CD4-positive, alpha-beta T cell (primary cell): Measurements from ENCODE around the gene BSG. TPM values are rescaled to one million over a fixed set of nuclear protein-coding genes. Genes with fewer than 3 reads are reported as not detected.

Experiments used
- ATAC-seq: fragments of 200-7000 bp; cut with Tn5 transposase; one replicate; pipeline ENCODE4 v1.10.0; 2022; ENCODE audit warnings: mild to moderate bottlenecking; ENCODE audit not compliant: poor library complexity
- CTCF ChIA-PET: fragments of 350-600 bp; sonication (Branson Sonifier 250); formaldehyde crosslinking; loops from one replicate; lab custom pipeline; 2021; ENCODE audit warnings: antibody characterized with exemption, inconsistent platforms; lab: Charles Lee
- POLR2A ChIA-PET: fragments of 350-600 bp; sonication (Branson Sonifier 250); formaldehyde crosslinking; loops from one replicate; lab custom pipeline; 2021; ENCODE audit warnings: antibody characterized with exemption, inconsistent platforms; lab: Charles Lee
- DNase-seq, 14 experiments: peaks; one replicate each; pipeline ENCODE4 v3.0.0-alpha.2; 2013 to 2020; ENCODE audit warnings: mixed read lengths in 2 of 14
- H3K27ac ChIP-seq, 2 donors: one replicate each; pipeline versions ENCODE4 v1.5.1 to v1.7.0; 2013; ENCODE audit warnings: low read length in 2 of 2, low read depth in 1 of 2, mild to moderate bottlenecking in 1 of 2
- H3K27me3 ChIP-seq, 2 experiments: 1 replicate in 1 of 2; 2 replicates in 1 of 2; pipeline versions ENCODE4 v1.6.1 to v1.7.0; 2013; ENCODE audit warnings: low read length in 2 of 2, control low read depth in 1 of 2, mild to moderate bottlenecking in 1 of 2, moderate library complexity in 1 of 2; ENCODE audit not compliant: insufficient read depth in 2 of 2, control insufficient read depth in 1 of 2
- H3K36me3 ChIP-seq: one replicate; pipeline ENCODE4 v1.6.1; 2013; ENCODE audit warnings: low read length, control low read depth; ENCODE audit not compliant: insufficient read depth
- H3K4me1 ChIP-seq: one replicate; pipeline ENCODE4 v1.6.1; 2013; ENCODE audit warnings: low read length, control low read depth; ENCODE audit not compliant: insufficient read depth
- H3K4me3 ChIP-seq: one replicate; pipeline ENCODE4 v1.5.1; 2013; ENCODE audit warnings: mild to moderate bottlenecking, low read length, moderate library complexity
- H3K9me3 ChIP-seq, 2 experiments: 1 replicate in 1 of 2; 2 replicates in 1 of 2; pipeline versions ENCODE4 v1.6.1 to v1.7.0; 2013; ENCODE audit warnings: low read length in 2 of 2, mild to moderate bottlenecking in 2 of 2, control low read depth in 1 of 2, moderate library complexity in 1 of 2; ENCODE audit not compliant: control insufficient read depth in 1 of 2, insufficient read depth in 1 of 2
- H3K27ac Mint-ChIP-seq: one replicate; pipeline ENCODE4 v1.8.0; 2020; ENCODE audit warnings: mixed read lengths
- H3K27me3 Mint-ChIP-seq: one replicate; pipeline ENCODE4 v1.8.0; 2021; ENCODE audit warnings: mixed read lengths
- H3K36me3 Mint-ChIP-seq: one replicate; pipeline ENCODE4 v1.8.0; 2021; ENCODE audit warnings: low read depth, mixed read lengths
- H3K4me1 Mint-ChIP-seq: one replicate; pipeline ENCODE4 v1.8.0; 2021; ENCODE audit warnings: low read depth, mixed read lengths
- H3K4me3 Mint-ChIP-seq: one replicate; pipeline ENCODE4 v1.8.0; 2020; ENCODE audit warnings: mild to moderate bottlenecking, mixed read lengths
- H3K9me3 Mint-ChIP-seq: one replicate; pipeline ENCODE4 v1.8.0; 2020; ENCODE audit warnings: mixed read lengths
- intact Hi-C, 2 experiments: fragments of 100-400 bp; cut with DNase I in 1 of 2; cut with micrococcal nuclease in 1 of 2; formaldehyde crosslinking; loops; one replicate each; pipeline versions ENCODE4 v1.15.1 to v1.9.0; 2023 to 2025; cut with DNase I, micrococcal nuclease
- total RNA-seq, 174 experiments: library from RNA in 2 of 174; stranded (reverse) in 2 of 174; gene quantifications; one replicate each; pipeline ENCODE4 v1.2.3 and lab custom pipeline; 2021 to 2026
- TF ChIP-seq, protein P1 (sequence below): fragments of 200-600 bp; IDR thresholded peaks from one replicate; pipeline ENCODE4 v1.8.0; 2022; ENCODE audit warnings: antibody characterized with exemption, mild to moderate bottlenecking

BSG gene
- total RNA-seq, 2 experiments from 2014 or later, result 68.7 to 71.6 TPM

DNA sequence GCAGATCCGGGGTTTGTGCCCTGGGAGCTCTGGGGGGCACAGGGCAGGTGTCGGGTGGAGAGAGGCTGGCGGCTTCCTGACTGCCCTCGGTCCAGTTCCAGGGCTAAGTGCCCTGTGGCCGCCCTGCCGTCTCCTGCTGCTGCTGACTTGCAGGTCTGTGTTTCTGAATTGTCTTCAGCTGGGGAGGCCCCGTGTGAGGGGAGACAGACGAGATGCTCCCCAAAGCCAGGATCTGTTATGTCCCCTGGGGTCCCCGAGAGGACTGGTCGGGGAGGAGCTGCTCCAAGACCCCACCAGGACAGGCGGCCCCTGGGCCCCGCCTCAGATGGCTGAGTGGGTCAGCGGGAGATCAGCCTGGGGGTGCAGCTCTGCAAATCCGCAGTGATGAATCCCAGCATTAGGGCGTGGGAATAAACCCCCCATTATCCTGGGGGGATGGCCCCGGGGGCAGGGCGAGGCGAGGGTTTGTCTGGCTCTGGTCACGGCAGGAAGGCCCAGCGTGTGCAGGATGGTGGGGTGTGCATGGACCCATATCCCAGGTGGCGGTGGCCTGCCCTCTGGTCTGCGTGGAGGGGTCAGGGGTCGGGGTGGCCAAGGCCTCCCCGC is 22.0 kb downstream of the BSG start:
- H3K4me3 Mint-ChIP-seq, result no peak overlapping the region
- TF ChIP-seq, protein P1, sequence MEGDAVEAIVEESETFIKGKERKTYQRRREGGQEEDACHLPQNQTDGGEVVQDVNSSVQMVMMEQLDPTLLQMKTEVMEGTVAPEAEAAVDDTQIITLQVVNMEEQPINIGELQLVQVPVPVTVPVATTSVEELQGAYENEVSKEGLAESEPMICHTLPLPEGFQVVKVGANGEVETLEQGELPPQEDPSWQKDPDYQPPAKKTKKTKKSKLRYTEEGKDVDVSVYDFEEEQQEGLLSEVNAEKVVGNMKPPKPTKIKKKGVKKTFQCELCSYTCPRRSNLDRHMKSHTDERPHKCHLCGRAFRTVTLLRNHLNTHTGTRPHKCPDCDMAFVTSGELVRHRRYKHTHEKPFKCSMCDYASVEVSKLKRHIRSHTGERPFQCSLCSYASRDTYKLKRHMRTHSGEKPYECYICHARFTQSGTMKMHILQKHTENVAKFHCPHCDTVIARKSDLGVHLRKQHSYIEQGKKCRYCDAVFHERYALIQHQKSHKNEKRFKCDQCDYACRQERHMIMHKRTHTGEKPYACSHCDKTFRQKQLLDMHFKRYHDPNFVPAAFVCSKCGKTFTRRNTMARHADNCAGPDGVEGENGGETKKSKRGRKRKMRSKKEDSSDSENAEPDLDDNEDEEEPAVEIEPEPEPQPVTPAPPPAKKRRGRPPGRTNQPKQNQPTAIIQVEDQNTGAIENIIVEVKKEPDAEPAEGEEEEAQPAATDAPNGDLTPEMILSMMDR, result no peak
- no peak for ATAC-seq
- no peaks in the 10 kb centered on the region for H3K4me1 Mint-ChIP-seq
- Histone ChIP-seq H3K9me3 (peaks cover 0 to 15% of the 10 kb centered on the region in 2 experiments), H3K27me3 (peaks cover 10 to 16% of the 10 kb centered on the region in 2 experiments), H3K27ac (no peak overlapping the region), H3K4me1 (peaks cover 15% of the 10 kb centered on the region), H3K4me3 (no peak overlapping the region), H3K36me3 (no peaks in the 10 kb centered on the region)
- H3K27ac Mint-ChIP-seq, result no peak overlapping the region
- H3K36me3 Mint-ChIP-seq, result no peaks in the 10 kb centered on the region
- H3K27me3 Mint-ChIP-seq, result peaks cover 10% of the 10 kb centered on the region
- POLR2A ChIA-PET, result no interaction called here
- intact Hi-C loops, result no loop called here
- CTCF ChIA-PET, result interaction anchor here (1.2 kb wide), 1 partner anchor 10 kb away, joined by 3 read pairs; no protein-coding TSS in a partner anchor
- no peak for DNase-seq
- no peaks in the 10 kb centered on the region for H3K9me3 Mint-ChIP-seq

DNA sequence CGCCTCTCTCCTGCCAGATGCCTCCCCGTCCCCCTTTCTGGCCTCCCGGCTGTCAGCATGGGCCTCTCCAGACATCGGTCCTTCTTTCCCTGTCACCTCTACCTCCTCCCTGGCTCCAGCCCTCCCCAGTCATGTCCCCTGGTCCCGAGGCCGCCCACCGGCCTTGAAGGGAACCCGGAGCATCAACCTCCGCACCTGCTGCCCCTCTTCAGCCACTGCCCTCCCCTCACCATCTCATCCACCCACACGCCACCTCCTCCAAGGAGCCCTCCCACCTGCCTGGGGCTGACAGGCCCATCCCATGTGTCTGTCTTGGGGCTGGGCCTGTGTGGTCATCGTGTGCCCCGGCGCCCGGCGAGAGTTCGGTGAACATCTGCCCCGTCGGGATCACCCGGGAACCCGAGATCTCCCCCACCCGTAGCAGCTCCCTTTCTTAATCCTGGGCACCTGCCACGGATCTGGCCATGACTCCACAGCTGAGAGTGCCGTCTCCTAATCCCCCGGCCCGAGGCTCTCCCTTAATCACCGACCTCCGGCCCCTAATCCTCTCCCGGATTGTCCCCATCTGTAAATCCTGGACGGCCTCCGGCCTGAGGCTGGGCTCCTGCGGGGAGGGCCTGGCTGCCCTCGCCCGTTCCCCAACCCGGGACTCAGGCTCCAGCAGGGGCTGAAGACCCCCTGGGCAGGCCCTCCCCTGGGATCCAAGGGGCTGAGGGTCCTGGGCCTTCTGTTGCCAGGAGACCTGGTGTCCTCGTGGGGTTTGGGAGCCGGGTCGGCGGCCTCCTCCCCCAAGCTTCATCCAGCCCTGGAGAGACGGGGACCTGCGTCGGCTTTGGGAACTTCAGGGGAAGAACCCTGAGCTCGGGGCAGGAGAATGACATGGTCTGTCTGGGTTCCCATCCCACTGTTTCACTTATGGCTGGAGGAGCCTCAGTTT is 23.2 kb downstream of the BSG start:
- no peak for ATAC-seq
- DNase-seq, result no peak
- no peaks in the 10 kb centered on the region for H3K9me3 Mint-ChIP-seq
- intact Hi-C loops, result no loop called here
- H3K27ac Mint-ChIP-seq, result no peak overlapping the region
- H3K36me3 ChIP-seq, result no peaks in the 10 kb centered on the region
- CTCF ChIA-PET, result no interaction called here
- peaks cover 10% of the 10 kb centered on the region for H3K27me3 Mint-ChIP-seq
- TF ChIP-seq, protein P1, result no peak
- peaks cover 0 to 15% of the 10 kb centered on the region in 2 experiments for H3K9me3 ChIP-seq
- H3K4me1 Mint-ChIP-seq, result no peaks in the 10 kb centered on the region
- no peaks in the 10 kb centered on the region for H3K36me3 Mint-ChIP-seq
- H3K27ac ChIP-seq, result no peak overlapping the region
- H3K4me3 Mint-ChIP-seq, result no peak overlapping the region
- no peak overlapping the region for H3K4me3 ChIP-seq
- peaks cover 10 to 14% of the 10 kb centered on the region in 2 experiments for H3K27me3 ChIP-seq
- POLR2A ChIA-PET, result no interaction called here
- peaks cover 11% of the 10 kb centered on the region for H3K4me1 ChIP-seq

DNA sequence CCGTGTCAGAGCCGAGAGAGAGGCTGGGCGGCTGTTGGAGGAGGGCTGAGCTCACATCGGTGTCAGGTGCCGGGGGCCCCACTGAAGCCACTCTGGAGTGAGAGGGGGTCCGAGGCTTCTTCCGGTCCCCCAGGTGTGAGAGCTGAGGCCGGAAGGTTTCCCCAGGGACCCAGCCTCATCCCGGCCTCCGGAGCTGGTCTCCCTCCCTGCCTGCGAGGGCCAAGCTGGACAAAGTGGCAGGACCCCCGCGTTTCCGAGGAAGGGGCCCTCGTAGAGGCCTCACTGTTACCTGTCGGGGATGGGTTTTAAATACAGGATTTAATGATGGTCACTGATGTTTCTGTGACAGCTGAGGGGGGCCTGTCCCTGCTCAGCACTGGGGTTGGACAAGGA is 23.9 kb downstream of the BSG start:
- Histone ChIP-seq H3K4me1 (peaks cover 5% of the 10 kb centered on the region), H3K9me3 (peaks cover 0 to 12% of the 10 kb centered on the region in 2 experiments), H3K4me3 (no peak overlapping the region), H3K27ac (no peak overlapping the region), H3K27me3 (peaks cover 7 to 8% of the 10 kb centered on the region in 2 experiments), H3K36me3 (no peaks in the 10 kb centered on the region)
- ATAC-seq (no peak), DNase-seq (no peak)
- no peaks in the 10 kb centered on the region for H3K4me1 Mint-ChIP-seq
- ChIA-PET POLR2A (no interaction called here), CTCF (no interaction called here)
- no peaks in the 10 kb centered on the region for H3K36me3 Mint-ChIP-seq
- H3K27ac Mint-ChIP-seq, result no peak overlapping the region
- TF ChIP-seq, protein P1, result no peak
- peaks cover 7% of the 10 kb centered on the region for H3K27me3 Mint-ChIP-seq
- intact Hi-C loops, result no loop called here
- no peaks in the 10 kb centered on the region for H3K9me3 Mint-ChIP-seq
- H3K4me3 Mint-ChIP-seq, result no peak overlapping the region
